GM21723 (cell line): ENCODE data around the gene DYNLT4.
"Not testable (repeated sequence)": the region's sequence is repeated elsewhere in the genome, so short reads cannot be mapped to it uniquely, and the experiment has no call there.

Source experiments
- ATAC-seq: cut with Tn5 transposase; IDR thresholded peaks from one replicate; pipeline ENCODE4 v1.9.1; 2021; ENCODE audit warnings: mild to moderate bottlenecking, moderate library complexity; ENCODE audit not compliant: unreplicated experiment

DYNLT4 gene

DNA sequence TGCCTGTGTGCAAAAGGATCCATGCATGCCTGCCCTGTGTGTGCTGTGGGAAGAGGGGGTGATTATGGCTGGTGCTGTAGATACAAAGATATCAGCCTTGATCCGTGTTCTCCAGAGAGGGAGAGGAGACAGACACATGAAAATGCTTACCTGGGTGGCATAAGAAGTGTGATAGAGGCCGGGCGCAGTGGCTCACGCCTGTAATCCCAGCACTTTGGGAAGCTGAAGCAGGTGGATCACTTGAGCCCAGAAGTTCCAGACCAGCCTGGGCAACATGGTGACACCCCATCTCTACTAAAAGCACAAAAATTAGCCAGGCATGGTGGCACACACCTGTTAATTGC, 3.6 kb upstream of the DYNLT4 start:
- not testable (repeated sequence) for ATAC-seq

DNA sequence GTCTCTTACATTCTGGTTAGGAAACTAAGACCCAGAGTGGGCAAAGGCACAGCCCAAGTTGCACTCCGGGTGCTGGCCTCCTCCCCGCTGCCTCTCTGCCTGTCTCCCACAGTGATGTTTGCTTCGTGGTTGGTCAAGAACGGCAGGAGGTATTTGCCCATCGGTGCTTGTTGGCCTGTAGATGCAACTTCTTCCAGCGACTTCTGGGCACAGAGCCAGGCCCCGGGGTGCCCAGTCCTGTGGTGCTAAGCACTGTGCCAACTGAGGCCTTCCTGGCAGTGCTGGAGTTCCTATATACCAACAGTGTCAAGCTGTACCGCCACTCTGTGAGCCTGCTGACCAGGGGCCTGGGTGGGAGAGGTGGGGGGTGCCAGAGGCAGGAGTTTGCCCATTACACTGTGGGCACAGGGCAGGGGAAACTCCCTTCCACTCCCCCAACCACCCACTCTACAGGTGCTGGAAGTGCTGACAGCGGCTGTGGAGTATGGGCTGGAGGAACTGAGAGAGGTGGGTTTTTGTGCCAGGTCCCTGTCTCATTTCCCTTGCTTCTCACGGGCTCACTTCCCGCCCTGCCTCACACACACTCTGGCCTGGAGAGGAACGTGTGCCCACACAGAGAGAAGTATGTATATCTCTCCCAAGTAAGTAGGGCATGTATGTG, 3.1 kb upstream of the DYNLT4 start:
- ATAC-seq, result no peak

DNA sequence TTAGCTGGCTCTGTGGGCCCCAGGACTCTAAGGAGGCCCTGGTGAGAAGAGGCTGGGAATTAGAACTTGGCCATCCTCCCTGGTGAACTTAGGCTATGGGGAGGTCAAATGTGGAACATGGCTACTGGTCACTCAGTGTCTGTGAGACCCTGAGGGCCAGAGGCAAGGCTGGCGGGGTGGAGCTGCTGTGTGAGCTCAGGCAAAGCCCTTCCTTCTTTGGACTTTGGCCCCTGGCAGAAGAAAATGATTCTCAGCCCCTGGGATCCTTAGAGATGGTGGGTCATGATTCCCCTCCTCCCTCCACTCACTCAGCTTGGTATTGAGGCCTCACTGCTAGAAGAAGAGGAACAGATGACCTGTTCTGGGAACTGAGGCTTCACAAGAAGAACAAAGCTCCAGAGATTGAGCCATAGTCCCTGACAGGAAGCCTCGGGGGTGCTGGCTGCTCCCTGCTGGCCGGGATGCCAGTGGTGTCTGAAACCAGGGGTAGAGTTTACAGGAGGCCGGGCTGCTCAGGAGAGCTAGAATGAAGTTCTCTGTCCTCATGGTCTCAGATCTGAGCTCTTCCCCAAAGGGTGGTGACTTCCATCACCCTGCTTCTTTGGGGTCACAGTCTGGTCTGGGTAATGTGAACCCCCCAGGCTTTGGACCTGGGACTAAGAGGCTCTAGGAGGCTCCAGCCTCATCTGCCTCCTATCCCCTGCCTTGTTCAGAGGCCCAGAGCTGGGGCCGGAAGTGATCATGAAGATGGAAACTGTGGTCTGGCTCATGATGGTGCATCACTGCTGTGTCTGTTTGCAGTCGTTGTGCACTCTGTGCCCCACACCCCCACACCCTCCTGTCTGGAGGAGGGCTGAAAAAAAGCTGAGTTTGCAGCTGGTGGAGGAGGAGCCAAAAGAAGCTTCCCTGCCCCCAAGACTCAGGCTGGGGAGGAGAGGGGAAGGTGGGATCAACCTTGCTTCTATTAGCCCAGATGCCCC, 2.1 kb upstream of the DYNLT4 start:
- ATAC-seq, result peak; percentile 51

DNA sequence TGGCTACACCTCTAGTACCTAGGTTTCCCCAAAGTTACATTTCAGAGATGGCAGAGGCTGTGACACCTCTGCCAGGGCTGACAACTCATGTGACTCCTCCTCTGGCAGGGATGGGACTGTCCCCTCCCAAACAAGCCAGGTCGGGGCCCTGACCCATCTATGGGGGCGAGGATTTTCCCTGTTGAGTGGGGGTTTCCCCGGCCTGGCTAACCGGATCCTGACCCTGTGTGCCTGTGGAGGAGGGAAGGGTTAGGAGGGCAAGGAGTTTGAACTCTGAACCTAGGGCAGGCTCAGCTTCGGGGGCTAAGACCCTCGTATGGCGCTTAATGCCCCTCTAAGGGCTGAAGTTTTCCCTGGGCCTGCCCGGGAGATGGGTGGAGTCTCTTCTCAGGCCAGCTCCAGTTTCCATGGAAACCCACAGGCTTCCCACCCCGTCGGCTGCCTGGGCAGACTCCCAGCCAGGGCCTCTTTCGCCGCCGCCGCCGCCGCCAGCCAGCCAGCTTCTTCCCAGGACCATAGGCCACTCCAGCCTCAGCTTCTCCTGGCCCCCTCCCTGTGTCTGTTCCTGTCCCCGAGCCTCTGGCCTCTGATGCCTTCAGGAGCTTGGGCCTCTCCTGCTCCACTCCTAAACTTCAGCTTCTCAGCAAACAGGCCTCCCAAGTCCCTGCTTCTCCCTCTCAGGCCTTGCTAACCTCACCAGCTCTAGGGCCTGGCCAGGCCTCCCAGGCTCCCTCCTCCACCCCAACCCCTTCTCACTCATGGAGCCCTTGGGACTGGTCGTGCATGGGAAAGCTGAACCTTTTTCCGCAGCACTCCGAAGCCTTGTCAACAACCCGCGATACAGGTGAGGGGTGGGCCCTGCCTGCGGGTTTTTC, 1.1 kb upstream of the DYNLT4 start, which contains the start of gene BTBD19:
BTBD19 (plus strand) TSS at position 461 of the 875 bp plus-strand sequence; CDS start at position 759, 298 bp downstream.
- peak; percentile 20 for ATAC-seq

DNA sequence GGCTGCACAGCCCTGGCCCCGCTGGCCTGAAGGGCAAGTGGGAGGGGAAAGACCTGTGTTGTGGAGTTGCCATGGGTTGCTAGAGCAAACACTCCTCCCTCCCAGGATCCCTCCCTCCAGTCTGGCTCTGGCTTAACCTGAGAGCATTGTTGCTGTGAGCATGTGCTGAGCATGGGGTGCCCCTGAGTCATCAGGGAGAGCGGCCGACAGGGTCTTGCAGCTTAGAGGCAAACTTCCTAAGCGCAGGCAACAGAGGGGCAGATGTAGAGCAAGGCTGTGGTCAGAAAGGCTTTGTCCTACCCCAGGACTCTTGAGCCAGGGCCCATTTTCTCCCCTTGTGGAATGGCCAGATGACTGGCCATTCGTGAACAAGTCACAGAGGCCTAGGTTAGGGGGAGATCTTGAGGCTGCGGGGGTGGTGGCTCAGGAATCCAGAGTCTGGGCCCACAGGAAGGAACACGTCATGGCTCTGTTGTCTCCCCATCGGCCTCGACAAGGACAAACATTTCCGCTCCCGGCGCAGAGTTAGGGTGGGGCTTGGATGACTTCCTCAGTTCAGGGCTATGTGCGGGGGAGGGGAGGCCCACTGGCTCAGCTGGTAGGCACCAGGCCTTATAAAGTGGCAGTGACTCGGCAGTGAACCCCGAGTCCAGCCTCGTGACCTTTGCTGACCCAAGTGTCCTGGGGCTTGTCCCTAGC, 362 bp upstream of the DYNLT4 start:
- peak; percentile 37 for ATAC-seq

DNA sequence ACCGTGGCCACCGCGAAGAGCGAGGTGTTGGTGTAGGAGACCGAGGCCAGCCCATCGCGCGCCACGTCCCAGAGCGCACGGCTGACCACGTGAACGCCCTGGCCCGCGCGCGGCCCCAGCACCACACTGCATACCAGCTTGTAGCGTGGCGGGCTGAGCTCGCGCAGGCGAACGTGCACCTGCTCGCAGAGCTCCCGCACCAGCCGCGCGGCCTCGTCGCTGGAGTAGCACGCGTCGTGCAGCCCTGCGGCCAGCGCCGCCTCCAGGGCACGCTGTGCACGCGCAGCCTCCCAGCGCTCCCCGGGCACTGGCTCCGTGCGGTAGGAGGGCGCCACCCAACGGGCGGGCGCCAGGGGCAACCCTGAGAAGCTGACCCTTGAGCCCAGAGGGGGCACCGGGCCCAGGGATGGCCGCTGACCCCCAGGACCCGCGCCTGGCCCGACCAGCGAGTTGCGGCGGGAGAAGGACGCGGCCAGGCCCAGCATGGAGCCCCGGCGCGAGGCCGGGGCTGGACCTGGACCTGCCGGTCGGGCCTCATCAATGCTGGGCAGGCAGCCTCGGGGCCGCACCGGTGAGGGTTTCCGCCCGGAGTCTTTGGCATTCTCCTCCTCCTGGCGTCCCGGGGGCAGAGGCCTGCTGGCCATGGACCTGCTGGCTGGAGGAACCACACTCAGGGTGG, 987 bp downstream of the DYNLT4 start:
- no peak for ATAC-seq

DNA sequence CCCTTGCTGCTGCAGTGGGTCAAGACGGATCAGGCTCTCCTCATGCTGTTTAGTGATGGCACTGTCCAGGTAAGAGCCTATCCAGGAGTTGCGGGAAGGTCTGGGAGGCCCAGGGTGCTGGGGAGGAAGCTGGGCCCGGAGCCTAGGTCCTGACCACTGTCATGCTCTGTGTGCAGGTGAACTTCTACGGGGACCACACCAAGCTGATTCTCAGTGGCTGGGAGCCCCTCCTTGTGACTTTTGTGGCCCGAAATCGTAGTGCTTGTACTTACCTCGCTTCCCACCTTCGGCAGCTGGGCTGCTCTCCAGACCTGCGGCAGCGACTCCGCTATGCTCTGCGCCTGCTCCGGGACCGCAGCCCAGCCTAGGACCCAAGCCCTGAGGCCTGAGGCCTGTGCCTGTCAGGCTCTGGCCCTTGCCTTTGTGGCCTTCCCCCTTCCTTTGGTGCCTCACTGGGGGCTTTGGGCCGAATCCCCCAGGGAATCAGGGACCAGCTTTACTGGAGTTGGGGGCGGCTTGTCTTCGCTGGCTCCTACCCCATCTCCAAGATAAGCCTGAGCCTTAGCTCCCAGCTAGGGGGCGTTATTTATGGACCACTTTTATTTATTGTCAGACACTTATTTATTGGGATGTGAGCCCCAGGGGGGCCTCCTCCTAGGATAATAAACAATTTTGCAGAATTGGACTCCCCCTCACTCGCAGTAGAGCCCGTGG, 1.7 kb downstream of the DYNLT4 start:
- ATAC-seq, result no peak

DNA sequence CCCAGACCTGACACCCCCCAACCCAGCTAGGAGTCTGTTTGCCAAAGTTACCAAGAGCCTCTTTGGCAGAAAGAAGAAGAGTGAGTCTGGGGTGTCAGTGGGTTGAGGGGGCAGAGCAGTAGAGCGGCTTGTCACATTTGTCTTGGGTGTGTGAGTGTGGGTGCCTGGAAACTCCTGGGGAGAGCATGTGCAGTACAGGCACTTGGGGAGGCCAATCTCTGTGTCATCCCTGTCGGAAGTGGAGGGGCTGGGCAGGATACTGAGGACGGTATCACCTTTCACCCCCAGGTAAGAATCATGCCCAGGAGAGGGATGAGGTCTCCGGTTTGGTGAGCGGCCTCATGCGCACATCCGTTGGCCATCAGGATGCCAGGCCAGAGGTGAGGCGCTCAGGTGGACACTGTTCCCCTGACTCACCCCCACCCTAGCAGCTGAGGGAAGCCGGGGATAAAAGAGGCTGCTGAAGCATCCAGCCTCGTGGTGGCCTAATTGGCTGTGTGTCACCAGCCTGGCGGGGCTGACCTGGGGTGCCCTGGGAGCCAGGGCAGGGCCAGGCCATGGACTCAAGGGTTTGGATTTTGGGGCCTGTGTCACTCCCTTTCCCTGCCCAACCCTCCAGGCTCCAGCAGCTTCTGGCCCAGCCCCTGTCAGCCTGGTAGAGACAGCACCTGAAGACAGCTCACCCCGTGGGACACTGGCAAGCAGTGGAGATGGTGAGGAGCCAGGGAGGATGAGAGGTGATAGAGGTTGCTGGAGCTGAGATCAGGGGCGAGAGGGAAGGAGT, 3.6 kb downstream of the DYNLT4 start:
- ATAC-seq, result no peak

DNA sequence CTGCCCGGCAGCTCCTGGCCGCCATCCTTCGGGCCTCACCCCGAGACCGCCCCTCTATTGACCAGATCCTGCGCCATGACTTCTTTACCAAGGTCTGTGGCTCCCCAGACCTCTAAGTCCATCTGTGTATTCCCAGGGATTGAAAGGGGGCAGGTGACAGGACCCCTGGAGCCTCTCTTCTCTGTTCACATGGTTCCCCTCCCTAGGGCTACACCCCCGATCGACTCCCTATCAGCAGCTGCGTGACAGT, 4.2 kb downstream of the DYNLT4 start:
- no peak for ATAC-seq

DNA sequence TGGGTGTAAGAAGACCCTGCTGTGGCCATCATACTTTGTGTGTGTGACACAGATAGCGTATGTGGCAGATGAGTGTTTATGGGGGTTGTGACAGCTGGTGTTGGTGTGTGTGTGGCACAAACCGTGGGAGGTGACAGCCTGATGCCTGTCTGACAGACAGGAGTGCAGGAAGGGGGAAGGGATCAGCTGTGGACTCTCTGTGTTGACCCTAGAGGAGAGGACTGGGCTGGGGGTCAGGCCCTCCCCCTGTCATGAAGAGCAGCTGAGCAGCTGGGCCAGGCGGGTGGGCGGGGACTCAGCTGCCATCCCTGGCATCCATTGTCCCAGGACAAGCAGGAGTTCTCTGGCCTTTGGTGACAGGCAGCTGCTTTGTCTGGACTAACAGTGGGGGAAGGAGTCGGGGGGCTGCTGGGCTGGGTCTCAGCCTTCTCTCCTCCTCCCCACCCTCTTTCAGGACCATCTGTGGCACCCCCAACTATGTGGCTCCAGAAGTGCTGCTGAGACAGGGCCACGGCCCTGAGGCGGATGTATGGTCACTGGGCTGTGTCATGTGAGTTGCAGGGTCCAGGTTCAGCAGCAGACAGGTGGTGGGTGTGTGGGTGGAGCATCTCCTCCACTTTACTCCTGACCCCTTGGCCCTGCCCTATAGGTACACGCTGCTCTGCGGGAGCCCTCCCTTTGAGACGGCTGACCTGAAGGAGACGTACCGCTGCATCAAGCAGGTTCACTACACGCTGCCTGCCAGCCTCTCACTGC, 4.7 kb downstream of the DYNLT4 start:
- no peak for ATAC-seq

DNA sequence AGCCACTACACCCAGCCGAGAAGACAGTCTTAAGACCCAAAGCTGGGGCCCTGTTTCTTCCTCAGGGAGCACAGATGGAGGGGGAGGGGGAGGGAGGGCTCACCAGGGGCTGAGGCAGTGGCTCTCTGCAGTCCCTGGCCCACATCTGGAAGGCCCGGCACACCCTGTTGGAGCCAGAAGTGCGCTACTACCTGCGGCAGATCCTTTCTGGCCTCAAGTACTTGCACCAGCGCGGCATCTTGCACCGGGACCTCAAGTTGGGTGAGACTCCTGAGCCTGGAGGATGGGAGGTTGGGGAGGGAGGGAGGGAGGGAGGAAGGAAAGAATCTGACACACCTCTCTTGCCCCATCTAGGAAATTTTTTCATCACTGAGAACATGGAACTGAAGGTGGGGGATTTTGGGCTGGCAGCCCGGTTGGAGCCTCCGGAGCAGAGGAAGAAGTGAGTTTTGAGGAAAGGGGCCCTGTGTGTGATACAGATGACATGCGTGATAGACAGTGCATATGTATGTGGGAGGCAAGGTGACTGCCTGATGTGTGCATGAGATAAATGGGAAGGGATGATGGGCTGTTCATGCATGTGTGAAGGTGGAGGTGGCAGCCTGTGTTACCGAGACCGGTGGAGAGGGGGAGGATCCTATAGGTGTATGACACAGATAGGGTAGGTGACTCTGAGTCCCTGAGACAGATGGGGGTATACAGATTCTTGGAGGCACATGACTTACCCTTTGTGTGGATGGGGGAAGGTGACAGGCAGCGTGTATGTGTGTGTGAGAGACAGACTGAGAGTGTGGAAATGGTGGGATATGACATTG, 5.5 kb downstream of the DYNLT4 start:
- ATAC-seq, result no peak

DNA sequence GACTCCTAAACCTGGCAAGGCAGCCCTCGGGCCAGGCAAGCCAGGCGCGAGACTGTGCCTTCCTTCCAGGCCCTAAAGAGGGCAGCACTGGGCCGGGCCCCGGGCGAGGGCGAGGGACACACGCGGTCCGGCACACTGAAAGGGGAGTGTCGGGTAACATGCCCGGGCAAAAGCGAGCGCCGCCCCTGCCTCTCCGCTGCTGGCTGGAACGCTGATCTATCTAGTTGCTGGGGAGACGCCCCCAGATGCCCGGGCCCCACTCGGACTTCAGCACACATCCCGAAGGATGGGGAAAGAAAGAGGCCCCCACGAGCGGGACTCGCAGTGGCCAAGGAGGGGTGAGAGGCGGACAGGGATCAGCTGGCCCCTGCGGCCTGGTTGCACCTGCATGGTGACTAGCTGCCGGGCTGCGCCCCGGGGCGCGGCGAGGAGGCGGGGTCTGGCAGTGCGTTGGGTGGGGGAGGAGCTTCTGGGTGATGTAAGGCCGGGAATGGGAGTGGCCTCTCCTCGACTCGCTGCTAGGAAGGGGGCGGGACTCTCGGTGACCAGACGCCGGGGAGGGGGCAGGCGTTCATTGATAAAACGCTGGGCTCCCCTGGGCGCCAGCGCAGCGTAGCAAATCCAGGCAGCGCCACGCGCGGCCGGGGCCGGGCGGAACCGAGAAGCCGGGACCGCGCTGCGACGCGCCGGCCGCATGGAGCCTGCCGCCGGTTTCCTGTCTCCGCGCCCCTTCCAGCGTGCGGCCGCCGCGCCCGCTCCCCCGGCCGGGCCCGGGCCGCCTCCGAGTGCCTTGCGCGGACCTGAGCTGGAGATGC, 7.2 kb downstream of the DYNLT4 start, which contains the start of gene PLK3:
PLK3 (plus strand) TSS at position 608 of the 815 bp plus-strand sequence; CDS start at position 695, 87 bp downstream.
- ATAC-seq, result peak; percentile 82

DNA sequence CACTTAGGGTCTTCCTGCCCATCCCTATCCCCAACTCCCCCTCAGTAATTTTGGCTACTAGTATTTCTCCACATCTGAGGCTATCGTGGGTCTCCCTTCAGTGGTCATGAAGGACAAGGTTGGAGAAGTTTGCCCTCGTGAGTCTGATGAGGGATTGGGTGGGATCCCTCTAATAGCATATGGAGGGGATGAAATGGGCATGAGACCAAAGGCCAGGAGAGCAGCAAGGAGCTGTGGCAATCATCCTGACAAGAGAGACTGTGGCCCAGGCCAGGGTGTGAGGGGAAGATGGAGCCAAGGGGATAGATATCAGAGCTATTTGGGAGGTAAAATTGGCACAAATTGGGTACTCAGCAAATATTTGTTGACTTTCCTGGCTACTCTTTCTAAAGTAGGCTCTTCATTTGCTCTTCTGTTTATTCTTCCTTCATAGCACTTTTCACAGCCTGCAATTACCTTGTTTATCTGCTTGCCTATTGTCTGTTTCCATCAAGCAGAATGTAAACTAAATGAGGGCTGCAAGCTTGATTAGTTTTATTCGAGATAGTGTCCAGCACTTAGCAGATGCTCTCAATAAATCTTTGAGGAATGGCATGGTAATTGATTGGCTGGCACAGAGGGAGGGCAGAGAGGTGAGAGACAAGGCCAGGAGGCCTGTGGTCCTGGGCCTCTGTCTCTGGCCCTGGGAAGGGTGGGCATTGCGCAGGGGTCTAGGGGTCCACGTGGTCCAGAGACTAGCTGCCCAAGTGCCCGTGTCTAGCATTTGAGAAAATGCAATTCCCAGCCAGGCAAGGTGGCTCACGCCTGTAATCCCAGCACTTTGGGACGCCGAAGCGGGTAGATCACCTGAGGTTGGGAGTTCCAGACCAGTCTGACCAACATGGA, 8.4 kb downstream of the DYNLT4 start:
- ATAC-seq, result no peak

DNA sequence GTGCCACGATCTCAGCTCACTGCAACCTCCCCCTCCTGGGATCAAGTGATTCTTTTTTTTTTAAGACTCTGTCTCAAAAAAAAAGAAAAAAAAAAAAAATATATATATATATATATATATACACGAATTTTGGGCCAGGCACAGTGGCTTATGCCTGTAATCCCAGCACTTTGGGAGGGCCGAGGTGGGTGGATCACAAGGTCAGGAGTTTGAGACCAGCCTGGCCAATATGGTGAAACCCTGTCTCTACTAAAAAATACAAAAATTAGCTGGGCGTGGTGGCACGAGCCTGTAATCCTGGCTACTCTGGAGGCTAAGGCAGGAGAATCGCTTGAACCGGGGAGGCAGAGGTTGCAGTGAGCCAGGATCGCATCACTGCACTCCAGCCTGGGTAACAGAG, 9.3 kb downstream of the DYNLT4 start:
- not testable (repeated sequence) for ATAC-seq
